Endothelial cell of umbilical vein (primary cell): ENCODE results near the gene DOCK7. TPM values are rescaled to one million over a fixed set of nuclear protein-coding genes. Genes with fewer than 3 reads are reported as not detected.

Experiments used
- BruUV-seq: library from RNA; stranded (reverse); fragments of 400-500 nt; replicated peaks from 2 replicates; lab custom pipeline; 2021; lab: Mats Ljungman, UMichigan
- CTCF ChIA-PET: fragments of 300-600, 350-600 bp; sonication (Branson Sonifier 250); formaldehyde crosslinking; loops from one replicate; lab custom pipeline; 2021; ENCODE audit warnings: antibody characterized with exemption, inconsistent platforms; lab: Charles Lee
- POLR2A ChIA-PET: fragments of 300-600, 350-600 bp; sonication (Branson Sonifier 250); formaldehyde crosslinking; loops from one replicate; lab custom pipeline; 2021; ENCODE audit warnings: antibody characterized with exemption, inconsistent platforms; lab: Charles Lee
- DNase-seq: peaks from one replicate; pipeline ENCODE4 v3.0.0-alpha.2; 2011; ENCODE audit warnings: low read depth, low spot score
- FAIRE-seq: peaks from 2 replicates; lab custom pipeline; 2011; peaks lifted over from hg19 to GRCh38; lab: Jason Lieb, UNC
- H2AFZ ChIP-seq: 2 replicates; pipeline ENCODE4 v1.6.0; 2012; ENCODE audit warnings: low read depth, low read length, control low read depth, inconsistent platforms
- H3K27ac ChIP-seq: 2 replicates; pipeline ENCODE4 v1.5.1; 2011; ENCODE audit warnings: low read depth, mild to moderate bottlenecking, control low read depth, low read length, moderate library complexity; ENCODE audit not compliant: insufficient read depth
- H3K27me3 ChIP-seq, 2 experiments: 2 replicates each; pipeline versions ENCODE4 v1.6.0 to v1.6.1; 2011; ENCODE audit warnings: low read length in 2 of 2, mixed read lengths in 1 of 2; ENCODE audit not compliant: control insufficient read depth in 2 of 2, insufficient read depth in 2 of 2
- H3K36me3 ChIP-seq, 2 experiments: 2 replicates in 1 of 2; 3 replicates in 1 of 2; pipeline ENCODE4 v1.5.1; 2011; ENCODE audit warnings: low read length in 2 of 2, mild to moderate bottlenecking in 1 of 2, moderate library complexity in 1 of 2; ENCODE audit not compliant: control insufficient read depth in 2 of 2, insufficient read depth in 2 of 2; ENCODE audit errors: extremely low read depth in 1 of 2
- H3K4me1 ChIP-seq: 3 replicates; pipeline ENCODE4 v1.5.1; 2011; ENCODE audit warnings: mild to moderate bottlenecking, low read length; ENCODE audit not compliant: control insufficient read depth, insufficient read depth; ENCODE audit errors: extremely low read depth
- H3K4me2 ChIP-seq: 2 replicates; pipeline ENCODE4 v1.6.1; 2011; ENCODE audit warnings: low read length, control low read depth, mixed read lengths; ENCODE audit not compliant: insufficient read depth
- H3K4me3 ChIP-seq, 3 experiments: fragments of 200-600 bp in 1 of 3; sonication (generic), shearing (Covaris generic) in 1 of 3; replicated peaks in 1 of 3; 2 replicates each; pipeline ENCODE4 v1.5.1; 2011 to 2016; ENCODE audit warnings: control low read depth in 3 of 3, low read length in 3 of 3, mild to moderate bottlenecking in 2 of 3, inconsistent platforms in 1 of 3, low read depth in 1 of 3, moderate library complexity in 1 of 3; ENCODE audit not compliant: insufficient read depth in 1 of 3
- H3K79me2 ChIP-seq: 2 replicates; pipeline ENCODE4 v1.6.0; 2012; ENCODE audit warnings: low read length, inconsistent platforms; ENCODE audit not compliant: control insufficient read depth, insufficient read depth
- H3K9ac ChIP-seq: replicated peaks from 2 replicates; pipeline ENCODE3; 2011; ENCODE audit warnings: low read length, control low read depth; ENCODE audit not compliant: insufficient read depth; ENCODE audit errors: extremely low read depth
- H3K9me1 ChIP-seq: replicated peaks from 3 replicates; pipeline ENCODE4 v1.6.0; 2011; ENCODE audit warnings: mild to moderate bottlenecking, low read length; ENCODE audit not compliant: control insufficient read depth, insufficient read depth; ENCODE audit errors: extremely low read depth
- H3K9me3 ChIP-seq: replicated peaks from 2 replicates; pipeline ENCODE4 v1.5.1; 2012; ENCODE audit warnings: low read length, inconsistent platforms; ENCODE audit not compliant: control insufficient read depth, insufficient read depth
- H4K20me1 ChIP-seq: replicated peaks from 2 replicates; pipeline ENCODE3; 2011; ENCODE audit warnings: mild to moderate bottlenecking, low read length; ENCODE audit not compliant: control insufficient read depth, insufficient read depth; ENCODE audit errors: extremely low read depth
- CTCF ChIP-seq, 2 donors: IDR thresholded peaks; 1 replicate in 1 of 2; 2 replicates in 1 of 2; pipeline ENCODE4 v1.5.1; 2011; ENCODE audit warnings: low read length in 2 of 2, mild to moderate bottlenecking in 2 of 2, moderate library complexity in 2 of 2, control low read depth in 1 of 2, inconsistent platforms in 1 of 2, low read depth in 1 of 2; ENCODE audit not compliant: insufficient read depth in 1 of 2; ENCODE audit errors: extremely low read depth in 1 of 2
- EZH2 ChIP-seq: IDR thresholded peaks from 2 replicates; pipeline ENCODE4 v1.6.1; 2012; ENCODE audit warnings: borderline replicate concordance, low read depth, mild to moderate bottlenecking, moderate library complexity, low read length, inconsistent platforms; ENCODE audit not compliant: severe bottlenecking
- GATA2 ChIP-seq: IDR thresholded peaks from 2 replicates; pipeline ENCODE4 v1.7.0; 2011; ENCODE audit warnings: low read depth, mild to moderate bottlenecking, moderate library complexity, mixed read lengths, low read length; ENCODE audit not compliant: insufficient read length, insufficient read depth
- POLR2AphosphoS5 ChIP-seq: IDR thresholded peaks from 2 replicates; pipeline ENCODE4 v1.6.1; 2012; ENCODE audit warnings: low read depth, mild to moderate bottlenecking, control low read depth, low read length, moderate library complexity; ENCODE audit not compliant: insufficient read depth
- dilution Hi-C: fragments of 300-500 bp; cut with MboI; formaldehyde crosslinking; loops from one replicate; pipeline ENCODE4 v1.15.0; 2019; ENCODE audit warnings: low sequenced_read_pairs; ENCODE audit not compliant: extremely low pct_ligation_motif_present
- intact Hi-C: fragments of 100-400 bp; cut with micrococcal nuclease; formaldehyde crosslinking; loops from one replicate; pipeline ENCODE4 v1.10.0; 2022
- polyA plus RNA-seq, 4 experiments: library from polyadenylated mRNA; depleted of rRNA in 3 of 4; stranded (reverse) in 3 of 4; unstranded in 1 of 4; fragments of >200 nt; gene quantifications; 2 replicates each; pipeline versions ENCODE4 v1.2.1 to v1.2.3, GENCODE V29; 2011 to 2012; ENCODE audit warnings: missing spikeins in 1 of 4
- total RNA-seq: library from RNA; stranded (reverse); gene quantifications from 2 replicates; pipeline ENCODE4 v1.2.3, GENCODE V29; 2021
- TF ChIP-seq, protein P1 (sequence below): IDR thresholded peaks from 2 replicates; pipeline ENCODE4 v1.6.1; 2011; ENCODE audit not compliant: insufficient read depth, insufficient read length

The DOCK7 gene
- total and polyA plus RNA-seq, 2 donors (not counting 3 experiments of a cell fraction or from before 2014, with no cell fraction given): 9.4 to 31.9 TPM

- DNase-seq: no peak
- Histone ChIP-seq H3K9me3 (no peaks in the 10 kb centered on the region), H3K9ac (no peak overlapping the region), H3K9me1 (no peaks in the 10 kb centered on the region), H3K27ac (no peak overlapping the region), H4K20me1 (no peaks in the 10 kb centered on the region), H3K79me2 (no peaks in the 10 kb centered on the region), H3K4me2 (no peak overlapping the region), H3K27me3 (no peaks in the 10 kb centered on the region), H3K4me1 (no peaks in the 10 kb centered on the region), H3K4me3 (no peak overlapping the region), H2AFZ (no peak overlapping the region), H3K36me3 (peaks cover 0 to 2% of the 10 kb centered on the region in 2 experiments)
- ChIA-PET CTCF (no interaction called here), POLR2A (no interaction called here)
- BruUV-seq: no TSS peak
- no peak for FAIRE-seq
- intact Hi-C loops (no loop called here), dilution Hi-C loops (no loop called here)
- TF ChIP-seq GATA2: no peak
- TF ChIP-seq POLR2AphosphoS5: no peak
- TF ChIP-seq, protein P1, sequence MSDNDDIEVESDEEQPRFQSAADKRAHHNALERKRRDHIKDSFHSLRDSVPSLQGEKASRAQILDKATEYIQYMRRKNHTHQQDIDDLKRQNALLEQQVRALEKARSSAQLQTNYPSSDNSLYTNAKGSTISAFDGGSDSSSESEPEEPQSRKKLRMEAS: no peak
- TF ChIP-seq EZH2: no peak
- TF ChIP-seq CTCF (IDR thresholded peaks at IDR 0.05; ENCODE audit: extremely low read depth in 1 of 2, insufficient read depth in 1 of 2, low read depth in 1 of 2, low read length in 2 of 2): no peak
Observed at GRCh38 chr1:62585469-62586155, 102.6 kb downstream of the DOCK7 start.
